Activated naive CD8-positive, alpha-beta T cell treated with anti-CD3 and anti-CD28 coated beads, Interleukin-2, amount 50 U/mL, for 24 hours (primary cell): Measurements from ENCODE around the gene C5AR2.
"Not testable (repeated sequence)": the region's sequence is repeated elsewhere in the genome, so short reads cannot be mapped to it uniquely, and the experiment has no call there.

ENCODE experiments used
- ATAC-seq: fragments of 150-1000 bp; cut with Tn5 transposase; one replicate; pipeline ENCODE4 v1.10.0; 2021
- DNase-seq: peaks from one replicate; pipeline ENCODE4 v3.0.0; 2021
- H3K27ac Mint-ChIP-seq: one replicate; pipeline ENCODE4 v1.8.0; 2021; ENCODE audit warnings: mild to moderate bottlenecking, mixed read lengths
- H3K27me3 Mint-ChIP-seq: one replicate; pipeline ENCODE4 v1.8.0; 2021; ENCODE audit warnings: mixed read lengths
- H3K36me3 Mint-ChIP-seq: one replicate; pipeline ENCODE4 v1.8.0; 2021; ENCODE audit warnings: low read depth, mixed read lengths
- H3K4me1 Mint-ChIP-seq: one replicate; pipeline ENCODE4 v1.8.0; 2021; ENCODE audit warnings: mixed read lengths
- H3K4me3 Mint-ChIP-seq: one replicate; pipeline ENCODE4 v1.8.0; 2021; ENCODE audit warnings: mild to moderate bottlenecking, moderate library complexity, mixed read lengths
- H3K9me3 Mint-ChIP-seq: one replicate; pipeline ENCODE4 v1.8.0; 2021; ENCODE audit warnings: mixed read lengths

Gene C5AR2

DNA sequence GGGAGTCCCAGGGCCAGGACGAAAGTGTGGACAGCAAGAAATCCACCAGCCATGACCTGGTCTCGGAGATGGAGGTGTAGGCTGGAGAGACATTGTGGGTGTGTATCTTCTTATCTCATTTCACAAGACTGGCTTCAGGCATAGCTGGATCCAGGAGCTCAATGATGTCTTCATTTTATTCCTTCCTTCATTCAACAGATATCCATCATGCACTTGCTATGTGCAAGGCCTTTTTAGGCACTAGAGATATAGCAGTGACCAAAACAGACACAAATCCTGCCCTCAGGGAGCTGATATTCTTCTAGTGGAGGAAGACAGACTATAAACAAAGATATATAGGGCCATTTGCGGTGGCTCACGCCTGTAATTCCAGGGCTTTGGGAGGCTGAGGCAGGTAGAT lies 9.8 kb downstream of the C5AR2 start:
- no peak overlapping the region for H3K4me3 Mint-ChIP-seq
- ATAC-seq, result no peak
- H3K27me3 Mint-ChIP-seq, result no peaks in the 10 kb centered on the region
- DNase-seq, result no peak
- no peaks in the 10 kb centered on the region for H3K9me3 Mint-ChIP-seq
- H3K27ac Mint-ChIP-seq, result no peak overlapping the region
- H3K36me3 Mint-ChIP-seq, result no peaks in the 10 kb centered on the region
- H3K4me1 Mint-ChIP-seq, result peaks cover 4% of the 10 kb centered on the region

DNA sequence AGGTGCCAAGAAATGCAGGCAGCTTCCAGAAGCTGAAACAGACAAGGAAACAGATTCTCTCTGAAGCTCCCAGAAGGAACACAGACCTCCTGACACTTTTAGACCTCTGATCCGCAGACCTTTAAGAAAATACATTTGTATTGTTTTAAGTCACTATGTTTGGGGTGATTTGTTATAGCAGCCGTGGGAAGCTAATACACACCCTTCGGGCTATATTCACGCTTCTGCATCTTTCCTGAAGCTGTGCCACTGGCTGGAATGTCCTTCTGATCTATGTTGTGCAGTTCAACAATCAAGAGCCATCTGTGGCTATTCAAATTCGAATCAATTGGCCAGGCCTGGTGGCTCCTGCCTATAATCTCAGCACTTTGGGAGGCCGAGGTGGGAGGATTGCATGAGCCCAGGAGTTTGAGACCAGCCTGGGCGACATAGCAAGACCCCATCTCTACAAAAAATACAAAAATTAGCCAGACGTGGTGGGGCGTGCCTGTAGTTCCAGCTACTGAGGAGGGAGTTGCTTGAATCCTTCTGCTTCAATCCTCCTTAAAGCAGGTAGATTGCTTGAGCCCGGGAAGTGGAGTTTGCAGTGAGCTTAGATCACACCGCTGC lies 11.3 kb downstream of the C5AR2 start:
- ATAC-seq, result no peak
- no peak for DNase-seq
- Mint-ChIP-seq H3K27ac (no peak overlapping the region), H3K4me1 (no peaks in the 10 kb centered on the region), H3K9me3 (no peaks in the 10 kb centered on the region), H3K36me3 (no peaks in the 10 kb centered on the region), H3K27me3 (no peaks in the 10 kb centered on the region), H3K4me3 (no peak overlapping the region)

DNA sequence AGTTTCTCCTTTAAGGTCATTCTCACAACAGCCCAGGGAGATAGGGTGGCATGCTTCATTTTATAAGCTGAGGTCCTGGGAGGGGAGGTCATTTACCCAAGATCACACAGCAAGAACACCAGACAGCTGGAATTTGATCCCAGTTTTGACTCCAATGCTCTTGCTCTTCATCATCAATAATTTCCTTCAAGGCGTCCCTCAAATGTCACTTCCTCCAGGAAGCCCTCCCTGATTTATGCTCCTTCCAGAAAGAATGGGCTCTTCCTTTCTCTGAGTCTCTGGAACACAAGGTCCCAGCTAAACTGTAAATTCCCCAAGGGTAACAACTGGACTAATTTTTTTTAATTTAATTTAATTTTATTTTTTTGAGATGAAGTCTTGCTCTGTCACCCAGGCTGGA lies 12.4 kb downstream of the C5AR2 start:
- no peaks in the 10 kb centered on the region for H3K9me3 Mint-ChIP-seq
- peaks cover 11% of the 10 kb centered on the region for H3K4me1 Mint-ChIP-seq
- H3K27ac Mint-ChIP-seq, result no peak overlapping the region
- DNase-seq (no peak), ATAC-seq (no peak)
- no peak overlapping the region for H3K4me3 Mint-ChIP-seq
- peaks cover 2% of the 10 kb centered on the region for H3K27me3 Mint-ChIP-seq
- peaks cover 4% of the 10 kb centered on the region for H3K36me3 Mint-ChIP-seq

DNA sequence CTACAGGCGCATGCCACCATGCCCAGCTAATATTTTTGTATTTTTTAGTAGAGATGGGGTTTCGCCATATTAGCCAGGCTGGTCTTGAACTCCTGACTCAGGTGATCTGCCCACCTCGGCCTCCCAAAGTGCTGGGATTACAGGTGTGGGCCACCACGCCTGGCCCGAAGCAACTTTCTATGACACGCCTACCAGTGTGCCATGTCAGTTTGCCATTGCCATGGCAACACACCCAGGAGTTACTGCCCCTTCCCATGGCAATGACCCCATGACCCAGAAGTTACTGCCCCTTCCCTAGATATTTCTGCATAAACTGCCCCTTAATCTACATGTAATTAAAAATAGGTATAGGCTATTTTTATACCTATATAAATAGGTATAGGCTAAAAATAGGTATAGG lies 14.0 kb downstream of the C5AR2 start:
- not testable (repeated sequence) for H3K27ac Mint-ChIP-seq, ATAC-seq, H3K4me3 Mint-ChIP-seq, DNase-seq, H3K9me3 Mint-ChIP-seq, H3K27me3 Mint-ChIP-seq
- Mint-ChIP-seq H3K4me1 (peaks cover 25% of the 10 kb centered on the region), H3K36me3 (peaks cover 17% of the 10 kb centered on the region)

DNA sequence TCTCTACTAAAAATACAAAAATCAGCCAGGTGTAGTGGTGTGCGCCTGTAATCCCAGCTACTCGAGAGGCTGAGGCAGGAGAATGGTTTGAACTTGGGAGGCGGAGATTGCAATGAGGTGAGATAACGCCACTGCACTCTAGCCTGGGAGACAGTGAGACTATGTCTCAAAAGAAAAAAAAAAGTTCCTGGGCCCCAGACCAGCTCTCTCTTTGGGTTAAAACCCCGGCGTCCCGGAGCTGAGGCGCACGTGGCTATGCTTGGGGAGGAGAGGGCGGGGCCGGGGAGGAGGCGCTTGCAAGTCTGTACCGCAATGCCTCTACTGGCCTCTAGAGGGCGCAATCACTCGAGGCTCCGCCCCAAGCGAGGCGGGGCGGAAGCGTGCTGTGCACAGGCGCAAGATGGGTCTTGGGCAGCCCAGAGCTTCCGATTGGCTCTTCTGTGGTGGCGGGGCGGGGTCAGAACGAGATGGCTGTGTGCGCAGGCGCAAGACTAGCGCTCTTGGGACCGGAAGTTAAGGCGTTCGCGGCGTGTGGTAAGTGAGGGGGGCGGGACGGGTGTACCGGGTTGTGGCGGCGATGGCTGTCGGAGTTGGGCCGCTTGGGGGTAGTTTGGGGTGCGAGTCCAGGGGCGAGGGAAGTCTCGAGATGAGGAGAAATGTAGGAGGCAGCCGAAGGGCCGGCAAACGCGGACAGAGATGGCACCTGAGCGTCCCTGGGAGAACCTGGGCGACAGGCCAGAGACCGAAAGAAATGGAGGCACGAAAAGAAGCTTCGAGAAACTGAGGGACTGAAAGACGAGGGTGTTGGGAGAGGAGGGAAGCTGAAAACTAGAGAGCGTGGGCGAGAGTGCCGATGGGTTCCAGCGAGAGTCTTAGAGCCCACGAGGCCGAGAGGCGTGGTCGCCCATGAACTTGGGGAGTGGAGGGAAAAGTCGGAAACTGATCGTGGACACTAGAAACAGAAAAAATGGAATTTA lies 17.1 kb downstream of the C5AR2 start, which contains the start of gene DHX34:
DHX34 (plus strand) TSS at position 497 of the 977 bp plus-strand sequence. CDS start 3,716 bp downstream, outside the sequence.
- Mint-ChIP-seq H3K4me1 (peaks cover 34% of the 10 kb centered on the region), H3K27me3 (peaks cover 2% of the 10 kb centered on the region), H3K4me3 (peak within 1 kb of the TSS; percentile 96)

DNA sequence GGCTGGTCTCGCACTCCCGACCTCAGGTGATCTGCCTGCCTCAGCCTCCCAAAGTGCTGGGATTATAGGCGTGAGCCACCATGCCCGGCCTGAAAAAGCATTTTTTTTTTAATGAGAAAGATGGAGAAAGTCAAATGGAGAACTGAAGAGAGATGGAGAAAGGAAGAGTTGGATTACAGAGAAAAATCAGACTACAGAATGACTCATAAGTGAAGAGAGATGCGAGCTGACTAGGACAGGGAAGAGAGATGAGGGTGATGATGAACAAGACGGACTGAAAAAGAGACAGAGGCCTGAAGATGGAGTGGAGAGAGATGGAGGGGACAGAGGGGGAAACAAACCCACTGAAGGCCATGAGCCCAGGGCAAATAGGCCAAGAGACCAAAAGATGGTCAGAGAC lies 18.7 kb downstream of the C5AR2 start:
- ATAC-seq (no peak), DNase-seq (no peak)
- Mint-ChIP-seq H3K4me1 (peaks cover 36% of the 10 kb centered on the region), H3K9me3 (no peaks in the 10 kb centered on the region), H3K27ac (peak overlapping the region; percentile 14), H3K4me3 (peak overlapping the region; percentile 96), H3K36me3 (peaks cover 53% of the 10 kb centered on the region), H3K27me3 (peaks cover 2% of the 10 kb centered on the region)

More for the DNA sequence above, 17.1 kb downstream of the C5AR2 start, which contains the start of gene DHX34:
- peak; percentile 97 for ATAC-seq
- Mint-ChIP-seq H3K27ac (peak within 1 kb of the TSS; percentile 95), H3K9me3 (no peaks in the 10 kb centered on the region), H3K36me3 (peaks cover 40% of the 10 kb centered on the region)
- peak; percentile 99 for DNase-seq

DNA sequence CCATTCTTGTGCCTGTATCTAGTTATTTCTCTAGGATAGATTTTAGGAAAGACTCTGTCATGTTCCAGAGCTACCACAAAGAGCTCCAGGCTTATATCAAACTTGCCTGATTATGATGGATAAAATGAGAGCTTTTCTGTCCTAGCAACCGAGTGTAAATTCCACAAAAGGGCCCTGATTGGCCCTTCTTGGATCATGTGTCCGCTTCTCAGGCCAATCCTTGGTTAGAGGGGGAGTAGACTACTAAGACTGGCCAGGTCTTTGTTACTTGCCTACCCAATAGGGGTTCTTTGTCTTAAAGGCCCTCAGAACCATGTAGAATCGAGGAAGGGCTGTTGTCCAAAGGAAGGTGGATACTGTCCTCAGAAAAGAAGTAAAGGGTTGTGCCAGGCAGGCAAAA lies 19.6 kb downstream of the C5AR2 start:
- Mint-ChIP-seq H3K4me1 (peaks cover 36% of the 10 kb centered on the region), H3K27me3 (peaks cover 2% of the 10 kb centered on the region), H3K9me3 (no peaks in the 10 kb centered on the region), H3K4me3 (peak overlapping the region; percentile 38), H3K27ac (peak overlapping the region; percentile 22), H3K36me3 (peaks cover 61% of the 10 kb centered on the region)
- DNase-seq (no peak), ATAC-seq (no peak)

DNA sequence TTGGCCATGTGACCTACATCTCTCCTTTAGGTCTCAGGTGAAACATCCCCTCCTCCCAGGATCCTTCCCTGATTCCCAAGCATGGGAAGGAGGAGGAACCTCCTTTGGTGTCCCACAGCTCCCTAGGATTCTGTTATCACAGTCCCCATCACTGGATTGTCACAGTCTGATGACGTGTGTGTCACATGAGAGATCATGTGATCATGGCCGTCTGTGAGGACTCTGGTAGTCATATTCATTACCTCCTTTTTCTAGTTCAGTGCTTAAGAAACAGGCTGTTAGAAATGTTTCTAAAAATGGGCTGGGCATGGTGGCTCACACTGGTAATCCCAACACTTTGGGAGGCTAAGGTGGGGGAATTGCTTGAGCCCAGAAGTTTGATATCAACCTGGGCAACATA lies 20.1 kb downstream of the C5AR2 start:
- DNase-seq (no peak), ATAC-seq (no peak)
- peaks cover 2% of the 10 kb centered on the region for H3K27me3 Mint-ChIP-seq
- no peak overlapping the region for H3K4me3 Mint-ChIP-seq
- no peak overlapping the region for H3K27ac Mint-ChIP-seq
- peaks cover 36% of the 10 kb centered on the region for H3K4me1 Mint-ChIP-seq
- H3K9me3 Mint-ChIP-seq, result no peaks in the 10 kb centered on the region
- peaks cover 66% of the 10 kb centered on the region for H3K36me3 Mint-ChIP-seq

DNA sequence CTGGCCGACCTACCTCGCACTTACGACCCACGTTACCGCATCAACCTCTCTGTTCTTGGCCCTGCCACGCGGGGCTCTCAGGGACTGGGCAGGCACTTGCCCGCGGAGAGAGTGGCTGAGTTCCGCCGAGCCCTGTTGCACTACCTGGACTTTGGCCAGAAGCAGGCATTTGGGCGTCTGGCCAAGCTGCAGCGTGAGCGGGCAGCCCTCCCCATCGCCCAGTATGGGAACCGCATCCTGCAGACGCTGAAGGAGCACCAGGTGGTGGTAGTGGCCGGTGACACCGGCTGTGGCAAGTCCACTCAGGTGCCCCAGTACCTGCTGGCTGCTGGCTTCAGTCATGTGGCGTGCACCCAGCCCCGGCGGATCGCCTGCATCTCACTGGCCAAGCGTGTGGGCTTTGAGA lies 21.3 kb downstream of the C5AR2 start:
- Mint-ChIP-seq H3K4me1 (peaks cover 36% of the 10 kb centered on the region), H3K9me3 (no peaks in the 10 kb centered on the region), H3K27me3 (peaks cover 2% of the 10 kb centered on the region), H3K4me3 (no peak overlapping the region), H3K36me3 (peaks cover 77% of the 10 kb centered on the region), H3K27ac (no peak overlapping the region)
- DNase-seq (no peak), ATAC-seq (no peak)

DNA sequence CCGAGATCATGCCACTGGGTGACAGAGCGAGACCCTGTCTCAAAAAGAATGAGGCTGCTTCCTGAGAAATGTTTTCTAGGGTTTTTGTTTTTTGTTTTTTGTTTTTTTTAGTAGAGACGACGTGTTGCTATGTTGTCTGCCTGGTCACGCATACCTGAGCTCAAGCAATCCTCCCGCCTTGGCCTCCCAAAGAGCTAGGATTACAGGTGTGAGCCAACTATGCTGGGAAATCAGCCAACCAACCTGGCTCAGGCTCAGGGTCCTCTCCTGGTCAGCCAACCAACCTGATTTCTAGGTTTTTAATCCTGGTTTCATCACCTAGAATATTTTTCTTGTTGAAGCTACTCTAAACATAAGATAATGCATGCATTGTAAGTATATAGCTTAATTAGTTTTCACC lies 24.9 kb downstream of the C5AR2 start:
- Mint-ChIP-seq H3K27ac (no peak overlapping the region), H3K4me3 (no peak overlapping the region), H3K4me1 (peaks cover 5% of the 10 kb centered on the region), H3K36me3 (peaks cover 76% of the 10 kb centered on the region), H3K27me3 (no peaks in the 10 kb centered on the region), H3K9me3 (no peaks in the 10 kb centered on the region)
- DNase-seq, result no peak
- ATAC-seq, result no peak

DNA sequence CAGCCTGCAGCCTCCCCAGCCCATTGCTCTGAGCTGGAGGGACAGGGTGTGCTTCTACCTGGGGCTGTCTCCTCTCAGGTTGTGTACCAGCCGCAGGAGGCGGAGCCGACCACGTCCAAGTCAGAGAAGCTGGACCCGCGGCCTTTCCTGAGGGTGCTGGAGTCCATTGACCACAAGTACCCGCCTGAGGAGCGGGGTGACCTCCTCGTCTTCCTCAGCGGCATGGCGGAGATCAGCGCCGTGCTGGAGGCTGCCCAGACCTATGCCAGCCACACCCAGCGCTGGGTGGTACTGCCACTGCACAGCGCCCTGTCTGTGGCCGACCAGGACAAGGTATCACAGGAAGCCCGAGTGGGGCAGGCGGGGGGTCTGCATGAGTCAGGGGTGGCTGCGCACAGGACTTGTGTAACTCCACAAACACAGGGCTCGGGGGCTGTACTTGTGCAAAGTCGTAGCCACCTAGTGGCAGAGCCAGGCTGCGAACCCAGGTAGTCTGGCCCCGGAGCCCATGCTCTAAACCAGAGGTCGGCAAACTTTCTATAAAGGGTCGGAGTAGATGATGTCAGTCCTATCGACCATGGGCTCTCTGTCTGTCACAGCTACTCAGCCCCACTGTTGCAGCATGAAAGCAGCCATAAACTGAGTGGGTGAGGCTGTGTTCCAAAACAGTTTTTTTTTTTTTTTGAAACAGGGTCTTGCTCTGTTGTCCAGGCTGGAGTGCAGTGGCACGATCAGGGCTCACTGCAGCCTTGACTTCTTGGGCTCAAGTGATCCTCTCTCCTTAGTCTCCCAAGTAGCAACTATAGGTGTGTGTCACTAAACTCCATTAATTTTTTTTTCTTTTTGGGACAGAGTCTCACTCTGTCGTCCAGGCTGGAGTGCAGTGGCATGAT lies 26.1 kb downstream of the C5AR2 start:
- H3K27me3 Mint-ChIP-seq, result no peaks in the 10 kb centered on the region

DNA sequence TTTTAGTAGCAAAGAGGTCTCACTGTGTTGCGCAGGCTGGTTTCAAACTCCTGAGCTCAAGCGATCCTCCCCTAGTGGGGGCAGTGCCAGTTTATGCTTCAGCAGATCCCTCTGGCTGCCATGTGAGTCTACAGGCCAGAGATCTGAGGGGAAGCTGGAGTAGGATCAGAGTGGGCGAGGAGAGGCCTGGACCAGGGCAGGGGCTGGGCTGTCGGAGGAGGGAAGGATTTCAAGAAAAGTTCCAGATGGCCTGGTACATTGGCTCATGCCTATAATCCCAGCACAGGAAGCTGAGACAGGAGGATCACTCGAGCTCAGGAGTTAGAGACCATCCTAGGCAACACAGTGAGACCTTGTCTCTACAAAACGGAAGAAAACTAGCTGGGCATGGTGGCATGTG lies 27.0 kb downstream of the C5AR2 start:
- Mint-ChIP-seq H3K36me3 (peaks cover 62% of the 10 kb centered on the region), H3K4me3 (no peak overlapping the region), H3K27me3 (no peaks in the 10 kb centered on the region), H3K9me3 (no peaks in the 10 kb centered on the region), H3K4me1 (peaks cover 2% of the 10 kb centered on the region), H3K27ac (no peak overlapping the region)
- no peak for DNase-seq
- ATAC-seq, result no peak

More for the DNA sequence above, 26.1 kb downstream of the C5AR2 start:
- DNase-seq (no peak), ATAC-seq (no peak)
- H3K36me3 Mint-ChIP-seq, result peaks cover 66% of the 10 kb centered on the region
- H3K4me3 Mint-ChIP-seq, result no peak overlapping the region
- peaks cover 2% of the 10 kb centered on the region for H3K4me1 Mint-ChIP-seq
- no peaks in the 10 kb centered on the region for H3K9me3 Mint-ChIP-seq
- no peak overlapping the region for H3K27ac Mint-ChIP-seq

DNA sequence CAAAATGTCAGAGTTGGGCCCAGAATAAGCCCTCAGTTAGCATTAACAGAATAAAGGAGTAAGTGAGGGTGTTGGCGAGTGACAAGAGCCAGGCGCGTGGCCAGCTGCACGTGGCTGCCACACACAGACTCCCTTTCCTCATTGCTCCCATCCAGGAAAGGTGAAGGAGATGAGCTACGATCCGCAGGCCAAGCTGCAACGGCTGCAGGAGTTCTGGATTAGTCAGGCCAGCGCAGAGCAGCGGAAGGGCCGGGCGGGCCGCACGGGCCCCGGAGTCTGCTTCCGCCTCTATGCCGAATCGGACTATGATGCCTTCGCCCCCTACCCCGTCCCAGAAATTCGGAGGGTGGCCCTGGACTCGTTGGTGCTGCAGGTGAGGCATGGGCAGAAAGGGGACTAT lies 30.3 kb downstream of the C5AR2 start:
- Mint-ChIP-seq H3K4me3 (no peak overlapping the region), H3K9me3 (no peaks in the 10 kb centered on the region), H3K36me3 (peaks cover 49% of the 10 kb centered on the region), H3K27ac (no peak overlapping the region), H3K4me1 (no peaks in the 10 kb centered on the region), H3K27me3 (no peaks in the 10 kb centered on the region)
- DNase-seq (no peak), ATAC-seq (no peak)

DNA sequence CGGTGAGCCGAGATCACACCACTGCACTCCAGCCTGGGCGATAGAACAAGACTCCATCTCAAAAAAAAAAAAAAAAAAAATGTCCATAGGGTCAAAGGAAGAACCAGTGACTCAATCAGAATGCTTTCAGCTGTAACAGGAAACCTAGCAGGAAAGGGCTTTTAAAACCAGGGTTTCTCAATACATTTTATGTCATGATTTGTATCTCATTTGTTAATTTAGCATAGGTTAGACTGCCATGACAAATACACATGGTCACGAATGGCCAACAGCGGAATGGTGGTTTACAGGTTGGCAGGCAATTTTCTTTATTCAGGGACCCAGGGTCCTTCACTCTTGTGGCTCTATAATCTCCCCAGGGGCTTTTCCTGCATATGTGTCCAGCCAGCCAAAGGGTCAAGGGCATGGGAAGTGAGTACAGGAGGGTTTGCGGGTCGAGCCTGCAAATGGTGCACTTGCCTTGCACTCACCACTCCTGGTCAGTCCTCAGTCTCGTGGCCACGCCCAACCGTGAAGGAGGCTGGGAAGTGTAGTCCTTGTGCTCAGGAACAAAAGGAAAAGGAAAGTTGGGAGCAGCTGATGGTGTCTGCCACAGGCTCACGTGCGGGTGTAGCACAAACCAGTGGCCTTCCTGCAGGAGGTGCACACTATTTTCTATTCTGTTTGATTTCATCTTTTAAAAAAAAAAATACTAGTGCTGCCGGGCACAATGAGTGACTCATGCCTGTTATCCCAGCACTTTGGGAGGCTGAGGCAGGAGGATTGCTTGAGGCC lies 32.0 kb downstream of the C5AR2 start:
- H3K27ac Mint-ChIP-seq, result no peak overlapping the region
- H3K27me3 Mint-ChIP-seq, result no peaks in the 10 kb centered on the region
- no peak for ATAC-seq
- H3K36me3 Mint-ChIP-seq, result peaks cover 38% of the 10 kb centered on the region
- no peak for DNase-seq
- no peak overlapping the region for H3K4me3 Mint-ChIP-seq
- H3K9me3 Mint-ChIP-seq, result no peaks in the 10 kb centered on the region
- no peaks in the 10 kb centered on the region for H3K4me1 Mint-ChIP-seq
